ENCODE data around the gene ADCY5.

The ADCY5 gene

GRCh38 chr3:123291404-123291803 is 157.5 kb downstream of the ADCY5 start:
- TF ChIP-seq CTCF (IDR thresholded peaks at IDR 0.05; ENCODE audit: low read length, missing control alignments): no peak
- DNase-seq (ENCODE audit: low read depth): no peak
- no peak overlapping the region for H3K4me3 ChIP-seq (replicated peaks; ENCODE audit: low read depth, low read length)

GRCh38 chr3:123290962-123291361 is 157.9 kb downstream of the ADCY5 start:
- no peak for DNase-seq (ENCODE audit: low read depth)
- no peak for TF ChIP-seq CTCF (IDR thresholded peaks at IDR 0.05; ENCODE audit: low read length, missing control alignments)
- no peak overlapping the region for H3K4me3 ChIP-seq (replicated peaks; ENCODE audit: low read depth, low read length)

GRCh38 chr3:123290107-123290930 is 158.6 kb downstream of the ADCY5 start:
- no peak overlapping the region for H3K4me3 ChIP-seq (replicated peaks; ENCODE audit: low read depth, low read length)
- no peak for DNase-seq (ENCODE audit: low read depth)
- TF ChIP-seq CTCF (IDR thresholded peaks at IDR 0.05; ENCODE audit: low read length, missing control alignments): no peak

GRCh38 chr3:123289391-123290106 is 159.3 kb downstream of the ADCY5 start:
- DNase-seq (ENCODE audit: low read depth): no peak
- TF ChIP-seq CTCF (IDR thresholded peaks at IDR 0.05; ENCODE audit: low read length, missing control alignments): no peak
- no peak overlapping the region for H3K4me3 ChIP-seq (replicated peaks; ENCODE audit: low read depth, low read length)

GRCh38 chr3:123287962-123288302 is 161.0 kb downstream of the ADCY5 start:
- no peak for DNase-seq (ENCODE audit: low read depth)
- no peak for TF ChIP-seq CTCF (IDR thresholded peaks at IDR 0.05; ENCODE audit: low read length, missing control alignments)
- H3K4me3 ChIP-seq (replicated peaks; ENCODE audit: low read depth, low read length): no peak overlapping the region

GRCh38 chr3:123287051-123287961 is 161.6 kb downstream of the ADCY5 start:
- no peak for TF ChIP-seq CTCF (IDR thresholded peaks at IDR 0.05; ENCODE audit: low read length, missing control alignments)
- no peak for DNase-seq (ENCODE audit: low read depth)

More at GRCh38 chr3:123287051-123287961, 161.6 kb downstream of the ADCY5 start:
- no peak overlapping the region for H3K4me3 ChIP-seq (replicated peaks; ENCODE audit: low read depth, low read length)

All from fibroblast of pulmonary artery (primary cell).